Measurements from ENCODE around the gene SPINK2.

DNA sequence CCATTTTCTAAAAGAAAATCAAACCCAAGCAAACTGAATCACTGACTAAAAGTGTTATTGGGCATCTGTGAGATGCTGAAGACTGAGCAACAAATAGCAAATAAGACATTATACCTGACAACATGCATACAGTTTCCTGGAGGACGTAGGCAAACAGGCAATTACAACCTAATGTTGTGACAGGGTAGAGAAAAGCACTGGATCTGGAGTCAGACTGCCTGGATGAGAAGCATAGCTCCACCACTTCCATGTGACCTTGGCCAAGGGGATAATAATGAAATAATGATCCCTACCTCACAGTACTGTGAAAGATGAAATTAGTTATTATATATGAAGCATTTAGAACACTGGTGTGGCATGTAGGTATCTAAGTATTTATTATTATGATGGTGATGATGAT lies 2.7 kb downstream of the SPINK2 start:
- no peak for TF ChIP-seq HDAC2 (IDR thresholded peaks at IDR 0.05)
- no peak for TF ChIP-seq RELA (IDR thresholded peaks at IDR 0.05; ENCODE audit: borderline replicate concordance, partially characterized antibody)
- TF ChIP-seq NFXL1 (IDR thresholded peaks at IDR 0.05; ENCODE audit: borderline replicate concordance), result no peak
- TF ChIP-seq GABPA (IDR thresholded peaks at IDR 0.05; ENCODE audit: low read depth), result no peak
- TF ChIP-seq, protein P1, sequence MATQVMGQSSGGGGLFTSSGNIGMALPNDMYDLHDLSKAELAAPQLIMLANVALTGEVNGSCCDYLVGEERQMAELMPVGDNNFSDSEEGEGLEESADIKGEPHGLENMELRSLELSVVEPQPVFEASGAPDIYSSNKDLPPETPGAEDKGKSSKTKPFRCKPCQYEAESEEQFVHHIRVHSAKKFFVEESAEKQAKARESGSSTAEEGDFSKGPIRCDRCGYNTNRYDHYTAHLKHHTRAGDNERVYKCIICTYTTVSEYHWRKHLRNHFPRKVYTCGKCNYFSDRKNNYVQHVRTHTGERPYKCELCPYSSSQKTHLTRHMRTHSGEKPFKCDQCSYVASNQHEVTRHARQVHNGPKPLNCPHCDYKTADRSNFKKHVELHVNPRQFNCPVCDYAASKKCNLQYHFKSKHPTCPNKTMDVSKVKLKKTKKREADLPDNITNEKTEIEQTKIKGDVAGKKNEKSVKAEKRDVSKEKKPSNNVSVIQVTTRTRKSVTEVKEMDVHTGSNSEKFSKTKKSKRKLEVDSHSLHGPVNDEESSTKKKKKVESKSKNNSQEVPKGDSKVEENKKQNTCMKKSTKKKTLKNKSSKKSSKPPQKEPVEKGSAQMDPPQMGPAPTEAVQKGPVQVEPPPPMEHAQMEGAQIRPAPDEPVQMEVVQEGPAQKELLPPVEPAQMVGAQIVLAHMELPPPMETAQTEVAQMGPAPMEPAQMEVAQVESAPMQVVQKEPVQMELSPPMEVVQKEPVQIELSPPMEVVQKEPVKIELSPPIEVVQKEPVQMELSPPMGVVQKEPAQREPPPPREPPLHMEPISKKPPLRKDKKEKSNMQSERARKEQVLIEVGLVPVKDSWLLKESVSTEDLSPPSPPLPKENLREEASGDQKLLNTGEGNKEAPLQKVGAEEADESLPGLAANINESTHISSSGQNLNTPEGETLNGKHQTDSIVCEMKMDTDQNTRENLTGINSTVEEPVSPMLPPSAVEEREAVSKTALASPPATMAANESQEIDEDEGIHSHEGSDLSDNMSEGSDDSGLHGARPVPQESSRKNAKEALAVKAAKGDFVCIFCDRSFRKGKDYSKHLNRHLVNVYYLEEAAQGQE (IDR thresholded peaks at IDR 0.05; ENCODE audit: low read depth, low read length), result no peak
- TF ChIP-seq, protein P2, sequence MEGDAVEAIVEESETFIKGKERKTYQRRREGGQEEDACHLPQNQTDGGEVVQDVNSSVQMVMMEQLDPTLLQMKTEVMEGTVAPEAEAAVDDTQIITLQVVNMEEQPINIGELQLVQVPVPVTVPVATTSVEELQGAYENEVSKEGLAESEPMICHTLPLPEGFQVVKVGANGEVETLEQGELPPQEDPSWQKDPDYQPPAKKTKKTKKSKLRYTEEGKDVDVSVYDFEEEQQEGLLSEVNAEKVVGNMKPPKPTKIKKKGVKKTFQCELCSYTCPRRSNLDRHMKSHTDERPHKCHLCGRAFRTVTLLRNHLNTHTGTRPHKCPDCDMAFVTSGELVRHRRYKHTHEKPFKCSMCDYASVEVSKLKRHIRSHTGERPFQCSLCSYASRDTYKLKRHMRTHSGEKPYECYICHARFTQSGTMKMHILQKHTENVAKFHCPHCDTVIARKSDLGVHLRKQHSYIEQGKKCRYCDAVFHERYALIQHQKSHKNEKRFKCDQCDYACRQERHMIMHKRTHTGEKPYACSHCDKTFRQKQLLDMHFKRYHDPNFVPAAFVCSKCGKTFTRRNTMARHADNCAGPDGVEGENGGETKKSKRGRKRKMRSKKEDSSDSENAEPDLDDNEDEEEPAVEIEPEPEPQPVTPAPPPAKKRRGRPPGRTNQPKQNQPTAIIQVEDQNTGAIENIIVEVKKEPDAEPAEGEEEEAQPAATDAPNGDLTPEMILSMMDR (IDR thresholded peaks at IDR 0.05 in 2 of 3, conservative IDR thresholded peaks at IDR 0.05 in 1 of 3; ENCODE audit: control insufficient read depth in 2 of 3, extremely low read depth in 1 of 3, insufficient read depth in 1 of 3, low read depth in 3 of 3, low read length in 3 of 3), result no peak
- no peak for TF ChIP-seq FOXM1 (IDR thresholded peaks at IDR 0.05; ENCODE audit: low read depth, low read length)
- no peak for TF ChIP-seq ATF7 (IDR thresholded peaks at IDR 0.05; ENCODE audit: low read depth)
- TF ChIP-seq, protein P3, sequence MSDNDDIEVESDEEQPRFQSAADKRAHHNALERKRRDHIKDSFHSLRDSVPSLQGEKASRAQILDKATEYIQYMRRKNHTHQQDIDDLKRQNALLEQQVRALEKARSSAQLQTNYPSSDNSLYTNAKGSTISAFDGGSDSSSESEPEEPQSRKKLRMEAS (IDR thresholded peaks at IDR 0.05; ENCODE audit: low read depth, low read length), result no peak
- TF ChIP-seq EZH2 (IDR thresholded peaks at IDR 0.05; ENCODE audit: borderline replicate concordance, control insufficient read depth, low read depth, low read length), result no peak
- no peak for TF ChIP-seq POLR2AphosphoS5 (IDR thresholded peaks at IDR 0.05; ENCODE audit: low read length)
- no peak for TF ChIP-seq POLR2A (IDR thresholded peaks at IDR 0.05; ENCODE audit: low read depth, low read length)
- TF ChIP-seq TCF7 (IDR thresholded peaks at IDR 0.05; ENCODE audit: borderline replicate concordance), result no peak

Measured in GM12878 (cell line).